Measurements from ENCODE around the gene PDZD8. TPM values are rescaled to one million over a fixed set of nuclear protein-coding genes. Genes with fewer than 3 reads are reported as not detected.

Gene PDZD8
- total RNA-seq, 1 donor from 2014 or later: 27.0 TPM

GRCh38 chr10:117419921-117420320, 44.7 kb upstream of the PDZD8 start:
- no peaks in the 10 kb centered on the region for H3K27me3 ChIP-seq
- H3K36me3 ChIP-seq: no peaks in the 10 kb centered on the region
- no peak overlapping the region for H3K4me3 ChIP-seq
- DNase-seq (ENCODE audit: extremely low spot score in 2 of 2): no peak
- H3K27ac ChIP-seq: no peak overlapping the region
- no peaks in the 10 kb centered on the region for H3K9me3 ChIP-seq
- TF ChIP-seq CTCF (IDR thresholded peaks at IDR 0.05): no peak
- TF ChIP-seq POLR2AphosphoS5 (IDR thresholded peaks at IDR 0.05; ENCODE audit: insufficient read depth in 1 of 2, low read depth in 1 of 2): no peak
- TF ChIP-seq POLR2A (IDR thresholded peaks at IDR 0.05): no peak
- intact Hi-C loops (cut with DNase I): no loop called here
- H3K4me1 ChIP-seq: no peaks in the 10 kb centered on the region

- H3K4me3 ChIP-seq: no peak overlapping the region
- no peak for DNase-seq (ENCODE audit: extremely low spot score in 2 of 2)
- H3K4me1 ChIP-seq: no peaks in the 10 kb centered on the region
- no peak overlapping the region for H3K27ac ChIP-seq
- no peaks in the 10 kb centered on the region for H3K9me3 ChIP-seq
- H3K36me3 ChIP-seq: no peaks in the 10 kb centered on the region
- no peak for TF ChIP-seq CTCF (IDR thresholded peaks at IDR 0.05)
- TF ChIP-seq POLR2AphosphoS5 (IDR thresholded peaks at IDR 0.05; ENCODE audit: insufficient read depth in 1 of 2, low read depth in 1 of 2): no peak
- TF ChIP-seq POLR2A (IDR thresholded peaks at IDR 0.05): no peak
- intact Hi-C loops (cut with DNase I): no loop called here
- H3K27me3 ChIP-seq: no peaks in the 10 kb centered on the region
These were observed 43.9 kb upstream of the PDZD8 start for GRCh38 chr10:117419159-117419558.

GRCh38 chr10:117418121-117418520, 42.9 kb upstream of the PDZD8 start:
- Histone ChIP-seq H3K9me3 (no peaks in the 10 kb centered on the region), H3K36me3 (no peaks in the 10 kb centered on the region), H3K27ac (no peak overlapping the region), H3K4me3 (no peak overlapping the region), H3K4me1 (no peaks in the 10 kb centered on the region), H3K27me3 (no peaks in the 10 kb centered on the region)
- DNase-seq (ENCODE audit: extremely low spot score in 2 of 2): no peak
- TF ChIP-seq POLR2A (IDR thresholded peaks at IDR 0.05): no peak
- no peak for TF ChIP-seq POLR2AphosphoS5 (IDR thresholded peaks at IDR 0.05; ENCODE audit: insufficient read depth in 1 of 2, low read depth in 1 of 2)
- TF ChIP-seq CTCF (IDR thresholded peaks at IDR 0.05): no peak
- intact Hi-C loops (cut with DNase I): no loop called here

GRCh38 chr10:117417196-117417595, 42.0 kb upstream of the PDZD8 start:
- H3K4me3 ChIP-seq: no peak overlapping the region
- no peaks in the 10 kb centered on the region for H3K36me3 ChIP-seq
- no peaks in the 10 kb centered on the region for H3K4me1 ChIP-seq
- no peaks in the 10 kb centered on the region for H3K27me3 ChIP-seq
- intact Hi-C loops (cut with DNase I): no loop called here
- H3K9me3 ChIP-seq: no peaks in the 10 kb centered on the region
- DNase-seq (ENCODE audit: extremely low spot score in 2 of 2): no peak
- no peak overlapping the region for H3K27ac ChIP-seq
- no peak for TF ChIP-seq POLR2AphosphoS5 (IDR thresholded peaks at IDR 0.05; ENCODE audit: insufficient read depth in 1 of 2, low read depth in 1 of 2)
- TF ChIP-seq CTCF (IDR thresholded peaks at IDR 0.05): no peak
- no peak for TF ChIP-seq POLR2A (IDR thresholded peaks at IDR 0.05)

GRCh38 chr10:117413928-117414618, 38.8 kb upstream of the PDZD8 start:
- Histone ChIP-seq H3K27me3 (no peaks in the 10 kb centered on the region), H3K36me3 (no peaks in the 10 kb centered on the region), H3K4me1 (no peaks in the 10 kb centered on the region), H3K27ac (no peak overlapping the region), H3K4me3 (no peak overlapping the region), H3K9me3 (no peaks in the 10 kb centered on the region)
- intact Hi-C loops (cut with DNase I): no loop called here
- DNase-seq (ENCODE audit: extremely low spot score in 2 of 2): no peak
- TF ChIP-seq CTCF (IDR thresholded peaks at IDR 0.05) (no peak), POLR2A (IDR thresholded peaks at IDR 0.05) (no peak), POLR2AphosphoS5 (IDR thresholded peaks at IDR 0.05; ENCODE audit: insufficient read depth in 1 of 2, low read depth in 1 of 2) (no peak)
